H9 (cell line): ENCODE results near the gene ETFDH. TPM values are rescaled to one million over a fixed set of nuclear protein-coding genes. Genes with fewer than 3 reads are reported as not detected.
A peak's percentile ranks its signal among the peaks of the same experiment; 100 is the strongest.
"Not testable (repeated sequence)": the region's sequence is repeated elsewhere in the genome, so short reads cannot be mapped to it uniquely, and the experiment has no call there.

Source experiments
- DNase-seq: peaks from one replicate; pipeline ENCODE4 v3.0.0-alpha.2; 2017
- H2AFZ ChIP-seq: one replicate; pipeline ENCODE4 v1.6.1; 2013; ENCODE audit warnings: mild to moderate bottlenecking, low read length, control low read depth, moderate library complexity
- H2AK5ac ChIP-seq: 2 replicates; pipeline ENCODE4 v1.6.1; 2013; ENCODE audit warnings: low read length, control low read depth, mixed read lengths; ENCODE audit not compliant: insufficient read length
- H2BK120ac ChIP-seq: one replicate; pipeline ENCODE4 v1.6.1; 2013; ENCODE audit warnings: low read depth, mild to moderate bottlenecking, low read length, control low read depth, inconsistent platforms; ENCODE audit not compliant: poor library complexity, severe bottlenecking
- H2BK12ac ChIP-seq: 2 replicates; pipeline ENCODE4 v1.6.1; 2013; ENCODE audit warnings: low read length, control low read depth, mixed read lengths, low read depth; ENCODE audit not compliant: insufficient read length
- H2BK15ac ChIP-seq: 2 replicates; pipeline ENCODE4 v1.6.1; 2013; ENCODE audit warnings: low read depth, low read length, control low read depth
- H2BK20ac ChIP-seq: one replicate; pipeline ENCODE4 v1.6.1; 2013; ENCODE audit warnings: low read depth, mild to moderate bottlenecking, low read length, control low read depth, inconsistent platforms; ENCODE audit not compliant: poor library complexity, severe bottlenecking
- H2BK5ac ChIP-seq: 2 replicates; pipeline ENCODE4 v1.6.1; 2013; ENCODE audit warnings: low read length, control low read depth, mixed read lengths; ENCODE audit not compliant: insufficient read length
- H3K14ac ChIP-seq: 2 replicates; pipeline ENCODE4 v1.6.1; 2013; ENCODE audit warnings: low read length, control low read depth; ENCODE audit not compliant: insufficient read depth
- H3K18ac ChIP-seq: 2 replicates; pipeline ENCODE4 v1.6.1; 2013; ENCODE audit warnings: low read depth, mild to moderate bottlenecking, mixed read lengths, low read length, control low read depth; ENCODE audit not compliant: insufficient read length
- H3K23ac ChIP-seq: 2 replicates; pipeline ENCODE4 v1.6.1; 2013; ENCODE audit warnings: low read length, control low read depth, mixed read lengths, low read depth; ENCODE audit not compliant: insufficient read length
- H3K23me2 ChIP-seq: 2 replicates; pipeline ENCODE4 v1.6.1; 2013; ENCODE audit warnings: low read depth, mild to moderate bottlenecking, mixed read lengths, low read length, control low read depth; ENCODE audit not compliant: insufficient read length, poor library complexity, severe bottlenecking
- H3K27ac ChIP-seq: 2 replicates; pipeline ENCODE4 v1.5.1; 2013; ENCODE audit warnings: low read length, control low read depth, mixed read lengths, low read depth; ENCODE audit not compliant: insufficient read length
- H3K27me3 ChIP-seq: 2 replicates; pipeline ENCODE4 v1.6.1; 2013; ENCODE audit warnings: low read length, control low read depth, inconsistent platforms; ENCODE audit not compliant: insufficient read depth
- H3K4ac ChIP-seq: 2 replicates; pipeline ENCODE4 v1.6.1; 2013; ENCODE audit warnings: low read depth, mild to moderate bottlenecking, control low read depth, inconsistent platforms, low read length, moderate library complexity
- H3K4me1 ChIP-seq: 2 replicates; pipeline ENCODE4 v1.6.1; 2013; ENCODE audit warnings: low read length, control low read depth, inconsistent platforms; ENCODE audit not compliant: insufficient read depth
- H3K4me2 ChIP-seq: 2 replicates; pipeline ENCODE4 v1.6.1; 2013; ENCODE audit warnings: low read length, control low read depth, mixed read lengths; ENCODE audit not compliant: insufficient read length, insufficient read depth
- H3K56ac ChIP-seq: 2 replicates; pipeline ENCODE4 v1.6.1; 2013; ENCODE audit warnings: low read depth, mild to moderate bottlenecking, mixed read lengths, low read length, control low read depth; ENCODE audit not compliant: insufficient read length
- H3K79me1 ChIP-seq: 2 replicates; pipeline ENCODE4 v1.6.1; 2013; ENCODE audit warnings: low read depth, mild to moderate bottlenecking, moderate library complexity, low read length, control low read depth, inconsistent platforms; ENCODE audit not compliant: insufficient read depth, poor library complexity, severe bottlenecking
- H3K79me2 ChIP-seq: 2 replicates; pipeline ENCODE4 v1.6.1; 2013; ENCODE audit warnings: low read length, control low read depth, inconsistent platforms; ENCODE audit not compliant: insufficient read depth
- H3K9ac ChIP-seq: 2 replicates; pipeline ENCODE4 v1.6.1; 2013; ENCODE audit warnings: low read length, control low read depth, mixed read lengths; ENCODE audit not compliant: insufficient read length; ENCODE audit errors: extremely low read depth
- H3K9me3 ChIP-seq: one replicate; pipeline ENCODE4 v1.6.1; 2013; ENCODE audit warnings: low read depth, low read length, inconsistent platforms; ENCODE audit not compliant: control insufficient read depth
- H3T11ph ChIP-seq: one replicate; pipeline ENCODE4 v1.6.1; 2013; ENCODE audit warnings: mild to moderate bottlenecking, low read length, control low read depth, inconsistent platforms
- H4K20me1 ChIP-seq: one replicate; pipeline ENCODE4 v1.6.1; 2013; ENCODE audit not compliant: control insufficient read depth, insufficient read length, insufficient read depth
- H4K5ac ChIP-seq: 2 replicates; pipeline ENCODE4 v1.6.1; 2013; ENCODE audit warnings: low read depth, mild to moderate bottlenecking, mixed read lengths, low read length, control low read depth; ENCODE audit not compliant: insufficient read length
- H4K8ac ChIP-seq: replicated peaks from 2 replicates; pipeline ENCODE4 v1.6.1; 2013; ENCODE audit warnings: low read length, control low read depth, mixed read lengths, low read depth; ENCODE audit not compliant: insufficient read length
- H4K91ac ChIP-seq: 2 replicates; pipeline ENCODE4 v1.6.1; 2013; ENCODE audit warnings: low read depth, mild to moderate bottlenecking, moderate library complexity, mixed read lengths, low read length, control low read depth; ENCODE audit not compliant: insufficient read length
- H3K27ac Mint-ChIP-seq, 3 experiments: 2 replicates in 2 of 3; 3 replicates in 1 of 3; pipeline ENCODE4 v1.8.0; 2020 to 2021; ENCODE audit warnings: mixed read lengths in 3 of 3, mild to moderate bottlenecking in 1 of 3, moderate library complexity in 1 of 3
- H3K27me3 Mint-ChIP-seq: 2 replicates; pipeline ENCODE4 v1.8.0; 2021; ENCODE audit warnings: low read depth, mild to moderate bottlenecking, moderate library complexity, mixed read lengths
- H3K36me3 Mint-ChIP-seq, 3 experiments: 2 replicates in 2 of 3; 3 replicates in 1 of 3; pipeline ENCODE4 v1.8.0; 2020 to 2021; ENCODE audit warnings: low read depth in 3 of 3, mixed read lengths in 3 of 3; ENCODE audit not compliant: insufficient read depth in 1 of 3
- H3K4me1 Mint-ChIP-seq, 2 experiments: 2 replicates each; pipeline ENCODE4 v1.8.0; 2020; ENCODE audit warnings: mixed read lengths in 2 of 2
- H3K4me3 Mint-ChIP-seq, 2 experiments: 2 replicates in 1 of 2; 3 replicates in 1 of 2; pipeline ENCODE4 v1.8.0; 2020 to 2021; ENCODE audit warnings: mild to moderate bottlenecking in 2 of 2, mixed read lengths in 2 of 2, moderate library complexity in 1 of 2
- H3K9me3 Mint-ChIP-seq, 2 experiments: 2 replicates in 1 of 2; 3 replicates in 1 of 2; pipeline ENCODE4 v1.8.0; 2020; ENCODE audit warnings: mild to moderate bottlenecking in 2 of 2, mixed read lengths in 2 of 2, moderate library complexity in 1 of 2
- CTCF ChIP-seq: fragments of 200-600 bp; sonication (generic); conservative IDR thresholded peaks from 3 replicates; pipeline ENCODE4 v1.8.0; 2021; ENCODE audit warnings: antibody characterized with exemption, mild to moderate bottlenecking
- WGBS: extraction: QIAGEN DNeasy Blood & Tissue Kit; methylation state at CpG from one replicate; pipeline ENCODE4 v1.1.7; 2013; ENCODE audit warnings: missing lambda C conversion rate, low lambda C conversion rate, mixed read lengths; ENCODE audit not compliant: insufficient read length; ENCODE audit errors: extremely low coverage; 5-methylcytosine and 5-hydroxymethylcytosine counted together
- total RNA-seq: library from RNA; stranded (reverse); gene quantifications from 2 replicates; pipeline ENCODE4 v1.2.1, GENCODE V29; 2021

The ETFDH gene
- total RNA-seq, 1 experiment from 2014 or later, result 12.8 TPM

- DNase-seq, result no peak
- peaks cover 3 to 17% (median 7%) of the 10 kb centered on the region in 3 experiments; a peak in 3 of 7 replicates for H3K36me3 Mint-ChIP-seq
- TF ChIP-seq CTCF, result no peak
Observed at GRCh38 chr4:158754385-158755180, 82.5 kb downstream of the ETFDH start.

GRCh38 chr4:158755819-158756218 lies 83.7 kb downstream of the ETFDH start:
- H3K9ac ChIP-seq, result not testable (repeated sequence)
- no CpG with 5 or more reads among the region's 7 CpGs for WGBS

More at GRCh38 chr4:158754385-158755180, 82.5 kb downstream of the ETFDH start:
- H3K4me3 Mint-ChIP-seq, result no peak overlapping the region
- H3K27me3 Mint-ChIP-seq, result no peaks in the 10 kb centered on the region; the same call in 1 of the 2 replicates
- no peak overlapping the region for H2AFZ ChIP-seq
- no peaks in the 10 kb centered on the region for H3K79me1 ChIP-seq
- no CpG with 5 or more reads among the region's 5 CpGs for WGBS
- no peak overlapping the region for H3K23ac ChIP-seq
- no peaks in the 10 kb centered on the region for H4K20me1 ChIP-seq
- no peak overlapping the region for H4K91ac ChIP-seq
- H2BK15ac ChIP-seq, result no peak overlapping the region
- H3K18ac ChIP-seq, result no peak overlapping the region
- H3K9me3 ChIP-seq, result no peaks in the 10 kb centered on the region
- no peaks in the 10 kb centered on the region for H3K27me3 ChIP-seq
- H3K9me3 Mint-ChIP-seq, result peaks cover 16 to 22% of the 10 kb centered on the region in 2 experiments
- H3K27ac ChIP-seq, result no peak overlapping the region
- no peak overlapping the region for H4K5ac ChIP-seq
- no peaks in the 10 kb centered on the region for H3K4me1 ChIP-seq
- no peak overlapping the region for H3K4me2 ChIP-seq
- no peaks in the 10 kb centered on the region for H3K79me2 ChIP-seq
- H3K14ac ChIP-seq, result no peak overlapping the region
- H2AK5ac ChIP-seq, result no peak overlapping the region
- no peak overlapping the region for H2BK12ac ChIP-seq
- no peak overlapping the region for H3K9ac ChIP-seq
- no peak overlapping the region for H2BK20ac ChIP-seq
- H3K23me2 ChIP-seq, result no peaks in the 10 kb centered on the region
- no peak overlapping the region for H3T11ph ChIP-seq
- H3K56ac ChIP-seq, result no peak overlapping the region
- H3K27ac Mint-ChIP-seq, result no peak overlapping the region
- no peak overlapping the region for H4K8ac ChIP-seq
- H2BK120ac ChIP-seq, result no peak overlapping the region
- H3K4me1 Mint-ChIP-seq, result no peaks in the 10 kb centered on the region
- no peak overlapping the region for H3K4ac ChIP-seq
- no peak overlapping the region for H2BK5ac ChIP-seq

More at GRCh38 chr4:158755819-158756218, 83.7 kb downstream of the ETFDH start:
- not testable (repeated sequence) for H3K4me1 Mint-ChIP-seq, H3K4me2 ChIP-seq, H3K4me1 ChIP-seq, H3K79me1 ChIP-seq, H2BK5ac ChIP-seq, H3K79me2 ChIP-seq, H2AK5ac ChIP-seq, H2BK15ac ChIP-seq, H3K23me2 ChIP-seq, H3K14ac ChIP-seq, H3K9me3 ChIP-seq, H2AFZ ChIP-seq, H3K27me3 ChIP-seq, H3K4me3 Mint-ChIP-seq, H3K4ac ChIP-seq, H2BK20ac ChIP-seq, H2BK120ac ChIP-seq, DNase-seq, H4K5ac ChIP-seq, H4K91ac ChIP-seq, H3K23ac ChIP-seq, H3K27ac ChIP-seq, H3K18ac ChIP-seq, H4K20me1 ChIP-seq, H3T11ph ChIP-seq, H4K8ac ChIP-seq, H3K27me3 Mint-ChIP-seq, H3K56ac ChIP-seq, H2BK12ac ChIP-seq
- Mint-ChIP-seq H3K36me3 (peaks cover 3 to 19% (median 7%) of the 10 kb centered on the region in 3 experiments; a peak in 3 of 7 replicates), H3K27ac (0 out of 7 replicates have a peak overlapping the region, but pooled peaks of 1 of the 3 experiments have one; percentile 14), H3K9me3 (peaks cover 19 to 23% of the 10 kb centered on the region in 2 experiments)
